IMR-90 (cell line): ENCODE data around the gene OR2A7. TPM values are rescaled to one million over a fixed set of nuclear protein-coding genes. Genes with fewer than 3 reads are reported as not detected.
"Not testable (repeated sequence)": the region's sequence is repeated elsewhere in the genome, so short reads cannot be mapped to it uniquely, and the experiment has no call there.

Experiments
- ATAC-seq: fragments of 200-7000 bp; cut with Tn5 transposase; 2 replicates; pipeline ENCODE4 v1.9.1; 2020; ENCODE audit warnings: low read depth, mild to moderate bottlenecking, moderate library complexity
- BruUV-seq: library from RNA; stranded (reverse); fragments of 400-500 nt; replicated peaks from 2 replicates; lab custom pipeline; 2021; lab: Mats Ljungman, UMichigan
- CTCF ChIA-PET: fragments of 300-600 bp; formaldehyde crosslinking; extraction: SDS; loops from one replicate; lab custom pipeline; 2021; ENCODE audit warnings: antibody characterized with exemption; lab: Yijun Ruan, JAX
- POLR2A ChIA-PET: fragments of 300-600 bp; sonication (Branson Sonifier 250); formaldehyde crosslinking; loops from one replicate; lab custom pipeline; 2022; ENCODE audit warnings: antibody characterized with exemption; ENCODE audit not compliant: unreplicated experiment; lab: Charles Lee
- DNase-seq: peaks from one replicate; pipeline ENCODE4 v3.0.0; 2013
- H2AFZ ChIP-seq: replicated peaks from 2 replicates; pipeline ENCODE3; 2013; ENCODE audit warnings: low read length, mild to moderate bottlenecking; ENCODE audit not compliant: poor library complexity
- H2AK5ac ChIP-seq: 2 replicates; pipeline ENCODE4 v1.6.1; 2013; ENCODE audit warnings: low read depth, low read length, inconsistent platforms
- H2AK9ac ChIP-seq: replicated peaks from 2 replicates; pipeline ENCODE3; 2013; ENCODE audit warnings: mild to moderate bottlenecking, low read depth, low read length, moderate library complexity; ENCODE audit not compliant: poor library complexity
- H2BK120ac ChIP-seq: 2 replicates; pipeline ENCODE4 v1.6.1; 2013; ENCODE audit warnings: low read depth, low read length, inconsistent platforms
- H2BK15ac ChIP-seq: 3 replicates; pipeline ENCODE4 v1.6.1; 2013; ENCODE audit warnings: low read depth, low read length, inconsistent platforms
- H2BK20ac ChIP-seq: 2 replicates; pipeline ENCODE4 v1.6.1; 2013; ENCODE audit warnings: low read depth, mild to moderate bottlenecking, inconsistent platforms, low read length, moderate library complexity
- H2BK5ac ChIP-seq: 2 replicates; pipeline ENCODE4 v1.6.1; 2013; ENCODE audit warnings: mild to moderate bottlenecking, low read depth, low read length, inconsistent platforms; ENCODE audit not compliant: poor library complexity, severe bottlenecking
- H3K14ac ChIP-seq: replicated peaks from 2 replicates; pipeline ENCODE4 v1.6.1; 2013; ENCODE audit warnings: low read depth, low read length, inconsistent platforms
- H3K18ac ChIP-seq: 2 replicates; pipeline ENCODE4 v1.6.1; 2013; ENCODE audit warnings: low read depth, low read length, control low read depth
- H3K23ac ChIP-seq: 2 replicates; pipeline ENCODE4 v1.6.1; 2013; ENCODE audit warnings: low read depth, low read length, inconsistent platforms
- H3K27ac ChIP-seq: 2 replicates; pipeline ENCODE4 v1.5.1; 2013; ENCODE audit warnings: mild to moderate bottlenecking, control low read depth, low read length; ENCODE audit not compliant: insufficient read depth
- H3K27me3 ChIP-seq: 2 replicates; pipeline ENCODE4 v1.6.1; 2013; ENCODE audit warnings: low read length; ENCODE audit not compliant: control insufficient read depth, insufficient read depth
- H3K36me3 ChIP-seq: 2 replicates; pipeline ENCODE4 v1.6.1; 2013; ENCODE audit warnings: low read length, mixed read lengths; ENCODE audit not compliant: control insufficient read depth, insufficient read depth
- H3K4ac ChIP-seq: 2 replicates; pipeline ENCODE4 v1.6.1; 2013; ENCODE audit warnings: low read depth, low read length, inconsistent platforms
- H3K4me1 ChIP-seq: 2 replicates; pipeline ENCODE4 v1.6.1; 2013; ENCODE audit warnings: low read length, mixed read lengths; ENCODE audit not compliant: control insufficient read depth, insufficient read depth
- H3K4me2 ChIP-seq: 2 replicates; pipeline ENCODE4 v1.6.1; 2013; ENCODE audit warnings: low read depth, mild to moderate bottlenecking, control low read depth, low read length, moderate library complexity
- H3K4me3 ChIP-seq: 2 replicates; pipeline ENCODE4 v1.5.1; 2013; ENCODE audit warnings: low read depth, mild to moderate bottlenecking, control low read depth, low read length, moderate library complexity; ENCODE audit not compliant: insufficient read depth
- H3K56ac ChIP-seq: 2 replicates; pipeline ENCODE4 v1.6.1; 2013; ENCODE audit warnings: low read length, inconsistent platforms; ENCODE audit not compliant: insufficient read depth; ENCODE audit errors: extremely low read depth
- H3K79me1 ChIP-seq, 2 experiments: 2 replicates each; pipeline ENCODE4 v1.6.1; 2013; ENCODE audit warnings: low read length in 2 of 2, inconsistent platforms in 1 of 2, low read depth in 1 of 2
- H3K9ac ChIP-seq: 2 replicates; pipeline ENCODE4 v1.6.1; 2013; ENCODE audit warnings: low read depth, low read length, control low read depth
- H3K9me1 ChIP-seq: 2 replicates; pipeline ENCODE4 v1.6.1; 2013; ENCODE audit warnings: low read length, inconsistent platforms; ENCODE audit not compliant: insufficient read depth
- H3K9me3 ChIP-seq: 2 replicates; pipeline ENCODE4 v1.6.1; 2013; ENCODE audit warnings: low read length; ENCODE audit not compliant: control insufficient read depth, insufficient read depth
- H4K20me1 ChIP-seq: 2 replicates; pipeline ENCODE4 v1.6.1; 2013; ENCODE audit warnings: low read length, inconsistent platforms; ENCODE audit not compliant: insufficient read depth
- H4K5ac ChIP-seq: 2 replicates; pipeline ENCODE4 v1.6.1; 2013; ENCODE audit warnings: mild to moderate bottlenecking, low read depth, low read length, control low read depth
- H4K8ac ChIP-seq, 2 experiments: 2 replicates each; pipeline ENCODE4 v1.6.1; 2013; ENCODE audit warnings: low read depth in 2 of 2, low read length in 2 of 2, control low read depth in 1 of 2, inconsistent platforms in 1 of 2
- H4K91ac ChIP-seq: 2 replicates; pipeline ENCODE4 v1.6.1; 2013; ENCODE audit warnings: low read depth, low read length, inconsistent platforms; ENCODE audit not compliant: insufficient read depth
- dilution Hi-C: fragments of 300-500 bp; cut with HindIII; formaldehyde crosslinking; loops from one replicate; pipeline ENCODE4 v1.14.3; 2018; ENCODE audit warnings: low sequenced_read_pairs; ENCODE audit not compliant: unreplicated experiment
- in situ Hi-C: fragments of 300-500 bp; cut with MboI; formaldehyde crosslinking; loops from 3 replicates; pipeline ENCODE4 v1.14.3; 2019; ENCODE audit warnings: low sequenced_read_pairs, inconsistent platforms, mixed read lengths
- intact Hi-C: fragments of 100-400 bp; cut with micrococcal nuclease; formaldehyde crosslinking; loops from 2 replicates; pipeline ENCODE4 v1.10.0; 2022
- polyA plus RNA-seq, 3 experiments: library from polyadenylated mRNA; depleted of rRNA; stranded (reverse); fragments of >200 nt; gene quantifications; 2 replicates each; pipeline ENCODE4 v1.2.3, GENCODE V29; 2012; ENCODE audit warnings: low replicate concordance in 1 of 3
- total RNA-seq: library from RNA; depleted of rRNA; stranded (reverse); fragments of >200 nt; gene quantifications from 2 replicates; pipeline ENCODE4 v1.2.3, GENCODE V29; 2012

Gene OR2A7
- total and polyA plus RNA-seq, 2 of the 4 experiments (the other 2 are of a cell fraction), result not detected

DNA sequence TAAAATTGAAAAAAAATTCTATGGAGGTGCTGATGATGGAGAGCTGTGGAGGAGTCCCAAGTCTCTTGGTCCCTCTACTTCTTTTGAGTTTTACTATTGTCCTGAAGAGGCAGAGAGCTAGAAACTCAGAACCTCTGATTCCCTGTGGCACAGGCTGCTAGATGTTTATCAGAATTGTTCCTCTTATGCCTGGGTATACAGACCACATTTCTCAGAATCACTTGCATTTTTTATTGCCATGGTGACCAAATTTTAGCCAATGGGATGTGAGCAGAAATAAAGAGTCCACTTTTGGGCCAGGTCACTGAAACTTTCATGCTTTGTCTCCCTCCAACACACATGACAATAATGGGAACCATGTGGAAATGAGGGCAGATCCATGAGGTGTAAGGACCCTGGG, 40.9 kb downstream of the OR2A7 start:
- BruUV-seq, H3K9me3 ChIP-seq, H3K4me2 ChIP-seq, H2AFZ ChIP-seq, H3K56ac ChIP-seq, H4K5ac ChIP-seq, H3K4ac ChIP-seq, intact Hi-C loops, H3K9me1 ChIP-seq, H2BK120ac ChIP-seq, H2BK15ac ChIP-seq, DNase-seq, H3K14ac ChIP-seq, POLR2A ChIA-PET, H3K18ac ChIP-seq, H3K4me3 ChIP-seq, H3K23ac ChIP-seq, H3K4me1 ChIP-seq, in situ Hi-C loops, H4K8ac ChIP-seq, H3K27ac ChIP-seq, H3K36me3 ChIP-seq, H3K9ac ChIP-seq, H2BK5ac ChIP-seq, H3K79me1 ChIP-seq, H3K27me3 ChIP-seq, H2AK5ac ChIP-seq, H2AK9ac ChIP-seq, CTCF ChIA-PET, ATAC-seq, H4K20me1 ChIP-seq, H4K91ac ChIP-seq, H2BK20ac ChIP-seq, dilution Hi-C loops: not testable (repeated sequence)

DNA sequence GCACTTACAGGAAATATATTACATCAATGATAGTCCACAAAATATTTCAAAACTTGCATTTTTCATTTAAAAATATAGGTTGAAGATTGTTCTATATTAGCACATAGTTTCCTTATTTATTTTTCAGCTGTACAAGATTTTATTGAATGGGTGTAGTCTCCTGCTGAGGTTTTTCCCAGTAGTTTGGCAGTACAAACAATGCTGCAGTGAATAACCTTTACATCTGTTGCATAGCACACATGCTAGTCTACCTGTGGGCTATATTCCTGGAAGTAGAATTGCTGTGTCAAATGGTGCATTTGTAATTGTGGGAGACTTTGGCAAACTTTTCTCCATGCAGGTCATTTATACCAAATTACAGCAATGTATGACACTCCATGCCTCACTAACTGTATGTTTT, 44.1 kb downstream of the OR2A7 start:
- H2AK9ac ChIP-seq, H3K56ac ChIP-seq, H3K23ac ChIP-seq, H3K4me1 ChIP-seq, H2BK15ac ChIP-seq, H3K36me3 ChIP-seq, H3K9me1 ChIP-seq, H2BK5ac ChIP-seq, DNase-seq, H2AFZ ChIP-seq, H2BK120ac ChIP-seq, H4K91ac ChIP-seq, H3K9ac ChIP-seq, H3K27ac ChIP-seq, H3K4me3 ChIP-seq, H3K9me3 ChIP-seq, H3K4me2 ChIP-seq, H4K20me1 ChIP-seq, in situ Hi-C loops, POLR2A ChIA-PET, H3K18ac ChIP-seq, CTCF ChIA-PET, intact Hi-C loops, H4K8ac ChIP-seq, H2BK20ac ChIP-seq, H3K27me3 ChIP-seq, ATAC-seq, H3K79me1 ChIP-seq, H4K5ac ChIP-seq, H2AK5ac ChIP-seq, H3K4ac ChIP-seq, H3K14ac ChIP-seq, BruUV-seq, dilution Hi-C loops: not testable (repeated sequence)
